HG03135 (cell line): ENCODE data around the gene IMPDH1.
"Not testable (repeated sequence)": the region's sequence is repeated elsewhere in the genome, so short reads cannot be mapped to it uniquely, and the experiment has no call there.

Experiments
- ATAC-seq: cut with Tn5 transposase; IDR thresholded peaks from one replicate; pipeline ENCODE4 v1.9.1; 2021; ENCODE audit warnings: mild to moderate bottlenecking, moderate library complexity; ENCODE audit not compliant: unreplicated experiment

The IMPDH1 gene

GRCh38 chr7:128409596-128410450 lies at the start of gene IMPDH1:
Gene IMPDH1, minus strand, starts transcription at chr7:128409982. Its CDS starts 81 bp downstream, at chr7:128409901.
- ATAC-seq: peak; percentile 72

- peak; percentile 43 for ATAC-seq
These were observed 49.7 kb upstream of the IMPDH1 start for GRCh38 chr7:128459394-128459878.

GRCh38 chr7:128458956-128459355 lies 49.2 kb upstream of the IMPDH1 start:
- peak; percentile 25 for ATAC-seq

GRCh38 chr7:128457385-128457784 lies 47.6 kb upstream of the IMPDH1 start:
- ATAC-seq: not testable (repeated sequence)

GRCh38 chr7:128456255-128456725 lies 46.5 kb upstream of the IMPDH1 start:
- no peak for ATAC-seq

- peak; percentile 76 for ATAC-seq
These were observed 45.9 kb upstream of the IMPDH1 start, which contains the start of gene HILPDA for GRCh38 chr7:128455543-128456254. Gene HILPDA, plus strand, starts transcription at chr7:128455878. Its CDS starts 1,391 bp downstream, at chr7:128457269.

- no peak for ATAC-seq
These were observed 45.2 kb upstream of the IMPDH1 start for GRCh38 chr7:128454808-128455542.

GRCh38 chr7:128453836-128454804 lies 44.3 kb upstream of the IMPDH1 start:
- ATAC-seq: no peak

- ATAC-seq: no peak
These were observed 42.8 kb upstream of the IMPDH1 start for GRCh38 chr7:128452552-128452951.

GRCh38 chr7:128450913-128451312 lies 41.1 kb upstream of the IMPDH1 start:
- no peak for ATAC-seq

GRCh38 chr7:128450409-128450808 lies 40.6 kb upstream of the IMPDH1 start:
- no peak for ATAC-seq

- no peak for ATAC-seq
These were observed 39.0 kb upstream of the IMPDH1 start for GRCh38 chr7:128448751-128449302.

- no peak for ATAC-seq
These were observed 38.3 kb upstream of the IMPDH1 start for GRCh38 chr7:128447941-128448564.

GRCh38 chr7:128446306-128446705 lies 36.5 kb upstream of the IMPDH1 start:
- ATAC-seq: no peak

- no peak for ATAC-seq
These were observed 34.2 kb upstream of the IMPDH1 start for GRCh38 chr7:128443831-128444600.

- ATAC-seq: no peak
These were observed 32.6 kb upstream of the IMPDH1 start for GRCh38 chr7:128442356-128442755.

- no peak for ATAC-seq
These were observed 27.9 kb upstream of the IMPDH1 start for GRCh38 chr7:128437426-128438332.
